HG03432 (cell line): ENCODE measurements around the gene ALG2.
"Not testable (repeated sequence)": the region's sequence is repeated elsewhere in the genome, so short reads cannot be mapped to it uniquely, and the experiment has no call there.

Experiments
- ATAC-seq: cut with Tn5 transposase; IDR thresholded peaks from one replicate; pipeline ENCODE4 v1.9.1; 2021; ENCODE audit warnings: mild to moderate bottlenecking, moderate library complexity; ENCODE audit not compliant: unreplicated experiment

The ALG2 gene

GRCh38 chr9:99197124-99197630 lies 24.6 kb downstream of the ALG2 start:
- ATAC-seq: no peak

GRCh38 chr9:99196484-99196883 lies 25.3 kb downstream of the ALG2 start:
- ATAC-seq: not testable (repeated sequence)

- ATAC-seq: no peak
Measured at GRCh38 chr9:99193466-99193821, 28.3 kb downstream of the ALG2 start.

- ATAC-seq: no peak
Measured at GRCh38 chr9:99192786-99193465, 28.8 kb downstream of the ALG2 start.

- no peak for ATAC-seq
Measured at GRCh38 chr9:99190597-99191283, 31.0 kb downstream of the ALG2 start.

GRCh38 chr9:99189887-99190596 lies 31.7 kb downstream of the ALG2 start:
- ATAC-seq: no peak

GRCh38 chr9:99189186-99189585 lies 32.6 kb downstream of the ALG2 start:
- ATAC-seq: no peak

- no peak for ATAC-seq
Measured at GRCh38 chr9:99187311-99187710, 34.4 kb downstream of the ALG2 start.

- no peak for ATAC-seq
Measured at GRCh38 chr9:99185934-99186333, 35.8 kb downstream of the ALG2 start.

GRCh38 chr9:99185348-99185632 lies 36.5 kb downstream of the ALG2 start:
- no peak for ATAC-seq

GRCh38 chr9:99184475-99185347 lies 37.0 kb downstream of the ALG2 start:
- ATAC-seq: peak; percentile 56

GRCh38 chr9:99184110-99184474 lies 37.6 kb downstream of the ALG2 start:
- ATAC-seq: peak; percentile 2

GRCh38 chr9:99183616-99184015 lies 38.1 kb downstream of the ALG2 start:
- no peak for ATAC-seq

GRCh38 chr9:99182356-99182755 lies 39.4 kb downstream of the ALG2 start:
- no peak for ATAC-seq

- peak; percentile 57 for ATAC-seq
Measured at GRCh38 chr9:99181621-99182020, 40.1 kb downstream of the ALG2 start.

- no peak for ATAC-seq
Measured at GRCh38 chr9:99181206-99181605, 40.5 kb downstream of the ALG2 start.

GRCh38 chr9:99180662-99181061 lies 41.1 kb downstream of the ALG2 start:
- ATAC-seq: no peak

- peak; percentile 43 for ATAC-seq
Measured at GRCh38 chr9:99180199-99180598, 41.5 kb downstream of the ALG2 start.

GRCh38 chr9:99178912-99179872 lies 42.5 kb downstream of the ALG2 start:
- ATAC-seq: no peak
